OCI-M1 (cell line): ENCODE results near the gene ALG12.
A peak's percentile ranks its signal among the peaks of the same experiment; 100 is the strongest.

Experiments used
- DNase-seq: peaks from one replicate; lab custom pipeline; 2025; lab: John Stamatoyannopoulos, UW

ALG12 gene

GRCh38 chr22:49929994-49930575 is 11.8 kb upstream of the ALG12 start:
- DNase-seq: no peak

GRCh38 chr22:49929211-49929979 is 11.2 kb upstream of the ALG12 start:
- DNase-seq: peak; percentile 69

DNA sequence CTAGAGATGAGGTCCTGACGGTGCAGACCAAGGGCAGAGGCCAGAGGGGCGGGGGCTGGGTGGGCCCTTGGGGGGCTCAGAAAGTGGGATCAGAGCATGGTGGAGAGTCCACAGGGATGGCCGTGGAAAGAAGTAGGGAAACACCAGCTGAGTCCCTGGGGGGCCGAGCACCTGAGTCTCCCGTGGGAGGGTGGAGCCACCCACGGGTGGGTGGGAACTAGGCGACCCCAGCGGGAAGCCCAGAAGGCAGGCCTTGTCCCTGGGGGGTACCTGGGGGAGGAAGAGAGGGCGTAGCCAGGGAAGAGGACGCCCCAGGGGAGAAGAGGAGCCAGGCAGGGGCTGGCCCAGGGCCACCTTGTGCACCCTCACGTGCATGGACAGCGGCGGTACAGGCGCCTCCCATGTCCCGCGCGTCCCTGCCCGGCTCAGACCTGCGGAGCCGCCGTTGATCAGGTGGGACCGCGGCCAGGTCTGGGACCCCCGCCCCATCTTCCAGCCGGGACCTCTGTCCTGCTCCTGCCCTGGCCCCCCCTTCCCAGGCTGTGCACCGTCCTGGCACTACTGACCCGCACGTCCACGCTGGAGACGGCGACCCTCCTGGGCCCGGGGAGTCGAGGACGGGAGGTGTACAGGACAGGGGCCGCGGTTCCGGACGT is 10.4 kb upstream of the ALG12 start:
- no peak for DNase-seq

DNA sequence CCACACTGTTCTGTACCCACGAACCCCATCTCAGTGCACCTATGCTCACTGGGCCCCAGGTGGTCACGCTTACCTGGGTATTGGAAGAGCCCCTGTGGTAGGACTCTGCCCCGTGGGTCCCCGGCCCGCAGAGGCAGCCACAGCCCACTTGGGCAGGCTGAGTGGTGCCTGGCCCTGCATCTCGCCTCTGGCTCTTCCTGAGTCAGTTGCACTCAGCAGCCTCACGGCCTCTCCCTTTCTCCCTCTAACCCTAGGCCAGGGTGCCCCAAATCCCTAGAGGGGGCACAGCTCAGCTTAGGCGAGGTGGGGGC is 9.9 kb upstream of the ALG12 start:
- DNase-seq: no peak

DNA sequence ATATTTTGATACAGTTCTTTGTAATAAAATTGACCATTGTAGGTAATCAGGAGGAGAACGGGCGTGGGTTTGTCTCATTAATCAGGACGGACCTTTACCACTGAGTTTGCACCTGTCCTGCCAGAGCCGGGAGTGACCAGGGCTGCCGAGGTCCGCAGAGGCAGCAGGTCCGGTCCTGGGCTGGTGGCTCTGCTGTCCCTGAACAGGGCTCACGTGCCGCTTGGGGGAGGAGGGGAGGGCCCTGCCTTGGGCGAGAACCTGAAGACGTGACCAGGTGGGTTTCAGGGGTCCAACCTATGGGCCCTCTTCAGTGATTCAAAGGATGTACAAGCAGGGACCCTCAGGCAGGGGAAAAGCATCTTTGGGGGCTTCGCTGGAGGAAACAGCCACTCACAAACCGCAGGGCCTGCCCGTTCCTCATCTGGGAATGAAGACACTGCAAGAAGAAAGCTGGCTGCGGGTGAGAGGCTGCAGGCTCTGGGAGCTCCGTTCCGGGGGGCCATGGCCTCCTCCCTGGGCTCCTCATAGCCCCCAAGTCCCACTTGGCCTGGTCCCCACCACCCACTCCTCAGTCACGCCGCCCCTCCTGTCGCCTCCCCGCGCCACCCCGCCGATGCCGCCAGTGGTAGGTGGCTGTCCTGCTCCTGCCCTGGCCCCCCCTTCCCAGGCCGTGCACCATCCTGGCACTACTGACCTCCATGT is 9.4 kb upstream of the ALG12 start:
- DNase-seq: no peak

DNA sequence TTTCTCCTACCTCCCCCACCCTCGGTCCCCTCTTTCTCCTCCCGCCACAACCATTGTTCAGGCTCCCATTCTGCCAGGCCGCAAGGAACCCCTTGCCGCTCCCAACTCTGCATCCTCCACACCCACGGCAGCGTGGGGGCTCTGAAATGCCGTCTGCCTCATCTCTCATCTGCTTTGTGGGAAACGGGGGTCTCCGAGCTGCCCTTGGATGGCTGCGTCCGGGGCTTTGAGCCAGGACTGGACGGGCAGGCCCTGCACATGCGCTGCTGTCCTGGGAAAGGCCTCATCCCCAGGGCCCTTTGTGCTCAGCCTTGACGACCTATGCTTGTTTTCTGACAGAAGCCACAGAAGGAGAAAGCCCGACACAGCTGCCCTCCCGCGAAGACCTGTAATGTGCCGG is 8.7 kb upstream of the ALG12 start:
- no peak for DNase-seq

- no peak for DNase-seq
These were observed 7.4 kb upstream of the ALG12 start for GRCh38 chr22:49925525-49926128.

DNA sequence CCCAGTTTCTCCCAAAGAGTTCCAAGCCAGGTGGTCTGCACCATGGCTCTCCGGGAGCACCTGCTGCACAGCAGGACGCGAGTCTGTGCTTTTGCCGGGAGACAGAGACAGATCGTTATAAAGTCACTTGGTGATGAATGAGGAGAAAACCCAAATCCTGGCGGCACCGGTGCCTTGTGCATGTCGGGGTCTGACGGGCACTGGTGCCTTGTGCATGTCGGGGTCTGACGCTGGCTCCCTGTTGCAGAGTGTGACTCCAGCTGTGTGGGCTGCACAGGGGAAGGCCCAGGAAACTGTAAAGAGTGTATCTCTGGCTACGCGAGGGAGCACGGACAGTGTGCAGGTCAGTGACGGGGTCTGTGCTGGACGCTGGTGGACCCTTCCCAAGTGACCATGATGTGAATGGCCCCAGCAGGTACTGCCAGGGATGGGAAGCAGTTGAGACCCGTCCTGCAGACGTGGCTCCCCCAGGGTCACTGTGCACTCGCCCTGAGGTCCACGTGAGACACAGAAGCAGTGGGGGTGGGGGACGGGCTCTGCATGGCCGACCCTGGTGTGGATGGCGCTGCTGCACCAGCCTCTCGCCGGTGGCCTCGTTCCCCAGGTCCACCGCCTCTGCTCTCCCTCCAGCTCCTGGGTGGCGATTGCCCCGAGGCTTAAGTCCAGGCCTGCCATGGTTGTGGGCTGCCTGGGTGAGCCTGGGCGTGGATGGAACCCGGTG is 6.0 kb upstream of the ALG12 start:
- no peak for DNase-seq

DNA sequence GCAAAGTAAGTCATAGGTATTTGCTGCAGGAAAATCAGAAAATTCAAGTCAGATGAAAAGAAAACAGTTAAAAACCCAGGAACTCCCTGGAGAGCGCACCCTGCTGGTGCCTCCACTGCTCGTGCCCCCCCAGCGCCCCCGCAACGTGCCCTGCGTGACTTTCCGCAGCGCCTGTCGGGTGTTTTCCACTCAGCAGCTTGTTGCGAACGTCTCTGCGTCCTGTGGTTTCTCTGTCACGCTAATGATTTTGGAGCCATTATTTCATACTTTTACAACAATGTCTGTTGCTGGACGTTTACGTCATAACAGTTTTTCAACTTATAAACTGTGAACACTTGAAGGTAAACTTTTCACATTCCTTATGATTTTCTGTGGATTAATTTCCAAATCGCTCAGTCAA is 5.2 kb upstream of the ALG12 start:
- no peak for DNase-seq

DNA sequence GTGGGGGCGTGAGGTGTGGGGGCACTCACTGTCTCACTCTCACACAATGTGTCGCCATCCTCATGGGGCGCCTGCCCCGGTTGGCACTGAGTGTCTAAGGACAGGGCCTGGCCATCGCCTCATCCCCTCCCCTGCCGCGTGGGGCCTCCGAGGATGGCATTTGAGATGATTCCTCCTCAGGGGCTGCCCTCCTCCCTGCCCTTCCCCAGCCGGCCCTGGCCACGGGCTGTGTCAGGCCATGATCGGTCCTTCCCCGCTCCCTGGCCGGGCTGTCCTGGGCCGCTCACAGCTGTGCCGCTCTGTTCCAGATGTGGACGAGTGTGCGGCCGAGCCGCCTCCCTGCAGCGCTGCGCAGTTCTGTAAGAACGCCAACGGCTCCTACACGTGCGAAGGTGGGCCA is 4.7 kb upstream of the ALG12 start:
- no peak for DNase-seq

DNA sequence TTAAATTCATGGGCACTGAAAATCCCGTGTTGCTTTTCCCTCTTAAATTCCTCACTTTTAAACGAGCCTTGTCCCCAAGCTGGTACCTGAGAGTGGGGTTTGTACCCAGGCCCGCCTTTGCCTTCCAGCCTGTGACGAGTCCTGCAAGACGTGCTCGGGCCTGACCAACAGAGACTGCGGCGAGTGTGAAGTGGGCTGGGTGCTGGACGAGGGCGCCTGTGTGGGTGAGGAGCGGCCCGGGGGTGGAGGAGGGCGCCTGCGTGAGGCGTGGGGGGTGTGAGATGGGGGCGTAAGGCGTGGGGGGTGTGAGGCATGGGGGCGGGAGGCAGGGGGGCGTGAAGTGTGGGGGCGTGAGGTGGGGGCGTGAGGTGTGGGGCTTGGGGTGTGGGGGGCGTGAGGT is 4.2 kb upstream of the ALG12 start:
- no peak for DNase-seq

GRCh38 chr22:49921508-49922278 is 3.5 kb upstream of the ALG12 start:
- DNase-seq: no peak

- no peak for DNase-seq
These were observed 2.6 kb upstream of the ALG12 start for GRCh38 chr22:49920859-49921258.

GRCh38 chr22:49918911-49919881 is 958 bp upstream of the ALG12 start:
- no peak for DNase-seq

- no peak for DNase-seq
These were observed 1.4 kb downstream of the ALG12 start for GRCh38 chr22:49916831-49917230.

DNA sequence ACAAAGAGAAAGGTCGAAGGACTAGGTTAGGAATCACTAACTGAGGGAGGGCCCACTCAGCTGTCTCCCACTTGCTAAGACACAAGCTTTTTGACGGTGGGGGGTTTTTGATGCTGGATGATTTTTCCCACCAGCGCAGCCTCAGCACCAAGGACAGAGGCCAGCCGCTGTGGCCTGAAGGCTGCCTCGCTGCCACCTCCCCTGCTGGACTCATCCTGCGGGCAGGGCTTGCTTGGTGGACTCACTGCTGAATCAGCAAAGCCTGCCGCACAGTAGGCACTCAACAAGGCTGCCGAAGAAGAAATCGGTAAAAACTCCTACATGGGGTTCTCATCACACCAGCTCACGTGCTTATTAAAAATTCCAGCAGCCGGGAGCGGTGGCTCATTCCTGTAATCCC is 2.6 kb downstream of the ALG12 start:
- DNase-seq: no peak

DNA sequence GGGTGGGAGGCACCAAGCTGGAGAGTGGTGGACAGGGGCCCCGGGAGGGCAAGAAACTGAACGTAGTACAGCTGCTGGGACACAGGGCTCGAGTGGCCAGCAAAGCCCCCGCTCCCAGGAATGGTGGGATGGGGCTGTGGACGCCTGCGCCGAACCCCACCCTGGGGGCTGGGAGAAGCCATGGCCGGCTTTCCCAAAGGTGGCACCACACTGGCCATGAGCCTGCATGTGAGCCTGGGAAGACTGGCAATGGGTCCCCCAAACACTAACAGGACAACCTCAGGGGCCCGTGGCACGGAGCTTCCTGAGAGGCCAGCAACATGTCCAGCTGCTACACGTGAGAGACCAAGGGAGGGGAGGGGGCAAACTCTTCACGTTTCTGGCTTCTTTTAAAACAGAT is 4.0 kb downstream of the ALG12 start:
- no peak for DNase-seq

DNA sequence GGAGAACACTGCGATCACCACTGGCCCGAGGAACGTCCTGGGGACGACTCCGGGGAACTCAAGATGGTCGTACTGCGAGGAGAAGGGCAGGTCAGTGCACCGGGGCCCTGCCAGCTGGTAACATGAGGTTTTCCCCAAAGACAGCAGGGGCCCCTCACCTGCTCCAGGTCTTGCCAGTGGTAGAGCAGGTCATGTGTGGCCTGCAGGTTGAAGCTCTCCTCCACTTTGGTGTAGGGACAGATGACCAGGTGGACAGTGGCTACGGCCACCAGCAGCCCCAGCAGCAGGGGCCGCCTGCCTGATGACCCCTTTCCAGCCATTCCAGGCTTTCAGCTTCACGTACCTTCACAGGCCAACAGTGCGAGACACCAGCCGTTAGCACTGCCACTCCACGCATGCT is 4.8 kb downstream of the ALG12 start:
- DNase-seq: no peak

DNA sequence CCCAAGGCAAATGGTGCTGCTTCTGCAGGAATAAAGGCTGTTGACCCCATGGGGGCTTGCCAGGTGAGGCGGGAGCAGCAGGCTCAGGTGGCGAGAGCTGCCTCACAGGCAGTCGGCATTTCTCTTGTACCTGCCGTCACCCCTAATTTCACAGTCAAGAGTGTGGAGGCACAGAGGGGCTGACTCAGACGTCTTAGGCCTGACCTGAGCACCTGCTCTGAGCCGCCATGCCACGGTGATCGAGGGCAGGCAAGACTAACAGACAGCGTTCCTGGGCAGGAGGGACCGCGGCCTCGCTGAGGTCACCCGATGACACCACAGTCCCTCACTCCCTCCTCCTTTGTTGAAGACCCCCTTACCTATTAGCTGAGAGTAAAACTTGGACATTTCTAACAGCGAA is 5.2 kb downstream of the ALG12 start:
- no peak for DNase-seq
